CD4-positive, alpha-beta T cell treated with Interleukin-21 for 1 hour (primary cell): ENCODE data around the gene CA12.
"Not testable (repeated sequence)": the region's sequence is repeated elsewhere in the genome, so short reads cannot be mapped to it uniquely, and the experiment has no call there.

Experiments
- DNase-seq: peaks from one replicate; pipeline ENCODE4 v3.0.0-alpha.2; 2020

CA12 gene

DNA sequence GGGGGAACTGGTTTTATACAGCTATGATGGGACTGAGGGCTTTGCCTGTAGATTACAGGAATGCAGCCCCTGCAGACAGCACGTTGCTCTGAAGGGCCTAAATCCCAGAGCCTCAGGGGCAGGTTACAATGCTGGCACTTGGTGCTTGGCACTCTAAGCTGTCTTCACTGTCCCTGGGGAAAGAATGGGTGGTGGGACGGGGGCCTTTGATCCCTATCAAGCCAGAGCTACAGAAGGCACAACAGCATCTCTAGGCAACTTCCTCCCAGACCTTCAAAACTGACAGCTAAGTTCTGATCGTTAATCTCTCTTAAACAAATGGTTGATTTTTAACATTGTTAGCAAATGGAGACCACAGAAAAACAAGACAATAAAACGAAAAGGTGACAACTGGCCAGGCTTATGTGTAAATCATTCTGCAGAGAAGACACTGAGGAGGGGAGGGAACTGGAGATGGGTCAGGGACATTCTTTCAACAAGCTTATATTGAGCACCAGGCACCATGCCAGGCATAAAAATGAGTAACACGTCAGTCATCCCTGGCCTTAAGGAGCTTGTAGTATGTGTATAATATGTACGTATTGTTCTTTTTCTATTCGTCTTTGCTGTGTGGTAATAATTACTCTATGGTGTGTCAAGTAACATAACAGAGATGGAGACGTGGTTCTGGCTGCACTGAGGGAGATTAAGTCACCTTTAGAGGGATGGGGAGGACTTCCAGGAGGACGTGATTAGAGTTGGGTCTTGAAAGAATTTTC, 49.1 kb downstream of the CA12 start:
- DNase-seq: no peak

DNA sequence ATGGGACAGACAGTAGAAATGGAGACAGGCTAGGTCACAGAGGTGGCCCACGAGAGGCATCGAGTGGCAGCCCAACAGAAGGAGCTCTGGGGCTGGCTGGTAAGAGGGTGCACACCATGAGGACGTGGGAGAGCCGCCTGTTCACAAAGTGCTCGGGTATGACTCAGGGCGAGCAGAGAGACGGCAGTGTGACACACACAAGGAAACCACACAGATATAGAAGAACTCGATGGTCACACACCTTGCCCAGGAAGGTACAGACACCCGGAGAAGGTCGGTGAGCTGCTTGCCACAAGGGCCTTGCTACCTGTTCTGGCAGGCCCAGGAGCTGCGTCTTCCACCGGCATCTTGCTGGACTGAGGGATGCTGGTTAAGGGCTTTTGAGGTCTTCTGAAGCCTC, 50.2 kb downstream of the CA12 start:
- no peak for DNase-seq

DNA sequence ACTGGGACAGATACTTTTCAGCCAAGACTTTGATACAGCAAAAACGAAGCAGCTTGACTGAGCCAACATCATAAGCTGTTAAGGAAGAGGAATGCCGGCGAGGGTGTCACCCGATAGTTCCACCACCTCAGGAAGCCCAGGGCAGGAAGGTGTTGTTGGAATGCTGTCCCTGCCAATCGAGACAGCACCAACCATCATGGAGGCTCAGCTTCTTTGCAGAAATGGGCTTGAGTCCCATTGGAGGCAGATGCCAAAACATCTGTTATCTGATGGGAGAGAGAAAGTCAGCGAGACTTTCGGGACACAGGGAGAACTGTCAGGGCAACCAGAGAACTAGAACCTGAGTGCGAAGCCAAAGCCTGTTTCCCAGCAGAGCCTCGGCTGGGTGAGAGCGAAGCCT, 50.7 kb downstream of the CA12 start:
- no peak for DNase-seq

DNA sequence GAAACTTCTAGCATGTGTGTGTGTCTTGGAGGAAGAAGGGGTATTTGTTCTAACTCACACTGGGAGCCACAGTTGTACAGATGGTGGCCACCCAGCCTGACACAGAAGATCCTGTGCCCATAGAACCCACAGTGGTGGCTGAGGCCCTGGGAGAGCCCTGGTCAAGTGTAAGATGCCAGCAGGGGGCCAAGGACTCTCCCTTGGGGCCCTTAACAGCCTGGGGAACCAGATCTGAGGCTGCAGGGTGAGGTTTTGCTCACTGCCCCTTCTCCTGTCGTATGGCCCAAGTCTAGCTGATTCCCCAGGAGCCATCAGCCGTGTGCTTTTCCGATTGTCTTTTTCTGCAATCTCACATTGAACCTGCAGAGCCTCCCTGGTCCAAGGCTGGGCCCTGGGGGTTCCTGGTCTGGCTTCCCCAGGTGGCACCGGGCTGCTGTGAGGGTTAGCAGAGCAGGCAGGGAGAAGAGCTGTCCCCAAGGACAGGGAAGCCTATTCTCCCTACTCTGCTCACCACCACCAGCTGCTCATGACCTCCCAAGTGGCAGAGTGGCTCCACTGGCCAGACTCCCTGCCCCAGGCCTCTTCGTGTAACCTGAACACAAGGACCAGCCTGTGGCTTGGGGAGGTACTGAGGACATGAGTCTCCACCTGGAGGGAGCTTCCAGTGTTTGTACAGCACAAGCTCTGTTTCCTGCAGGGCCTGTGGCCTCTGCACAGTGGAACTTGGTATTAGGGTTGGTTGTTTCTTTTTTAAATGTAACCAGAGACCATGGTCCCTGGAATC, 51.9 kb downstream of the CA12 start:
- DNase-seq: no peak

DNA sequence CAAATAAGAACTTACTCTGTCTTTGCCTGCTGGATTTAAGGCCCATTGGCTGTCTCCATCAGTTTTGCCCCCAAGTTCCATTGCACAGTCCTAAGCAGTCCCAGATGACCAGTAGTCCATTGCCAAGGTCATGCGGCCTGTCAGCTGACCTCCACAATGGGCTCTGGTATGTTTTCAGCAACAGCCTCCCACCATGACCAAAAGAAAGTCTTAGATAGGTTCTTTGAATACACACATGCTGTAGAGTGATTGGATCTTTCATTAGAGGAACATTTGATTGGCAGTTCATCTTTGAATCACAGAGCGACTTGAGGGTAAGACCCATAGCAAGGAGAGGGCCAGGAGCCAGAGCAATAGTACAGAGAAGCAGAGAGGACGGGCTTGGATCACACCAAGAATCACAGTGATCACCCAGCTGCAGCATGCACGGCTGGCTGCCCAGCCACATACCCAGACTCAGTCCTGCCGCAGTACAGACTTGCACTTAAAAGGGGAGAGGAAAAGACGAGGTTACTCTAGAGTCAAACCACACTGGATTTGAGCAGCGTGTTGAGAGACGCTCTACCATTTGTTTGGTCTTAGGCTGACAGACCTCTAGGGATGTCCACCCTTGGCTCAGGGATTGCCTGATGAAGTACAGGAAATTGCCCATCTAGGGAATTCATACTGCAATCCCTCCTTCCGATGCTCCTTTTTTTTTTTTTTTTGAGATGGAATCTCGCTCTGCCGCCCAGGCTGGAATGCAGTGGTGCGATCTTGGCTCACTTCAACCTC, 53.8 kb downstream of the CA12 start:
- no peak for DNase-seq

DNA sequence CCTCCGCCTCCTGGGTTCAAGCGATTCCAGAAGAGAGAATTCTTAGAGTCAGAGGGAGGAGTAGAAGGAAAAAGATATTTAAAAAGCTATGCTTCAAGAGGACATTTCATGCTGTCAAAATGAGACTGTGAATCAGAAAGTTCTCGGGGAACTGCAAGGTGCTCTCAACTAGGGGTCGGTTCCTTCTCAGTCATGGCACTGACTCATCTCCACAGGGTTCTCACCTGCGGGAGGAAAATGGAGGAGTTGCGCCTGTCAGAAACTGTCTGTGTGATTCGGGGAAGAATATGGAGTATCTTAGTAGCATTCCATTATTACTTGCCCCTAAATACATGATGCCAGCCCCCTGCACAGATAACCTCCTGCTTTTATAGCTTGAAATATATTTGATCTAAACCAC, 56.9 kb downstream of the CA12 start:
- DNase-seq: no peak

DNA sequence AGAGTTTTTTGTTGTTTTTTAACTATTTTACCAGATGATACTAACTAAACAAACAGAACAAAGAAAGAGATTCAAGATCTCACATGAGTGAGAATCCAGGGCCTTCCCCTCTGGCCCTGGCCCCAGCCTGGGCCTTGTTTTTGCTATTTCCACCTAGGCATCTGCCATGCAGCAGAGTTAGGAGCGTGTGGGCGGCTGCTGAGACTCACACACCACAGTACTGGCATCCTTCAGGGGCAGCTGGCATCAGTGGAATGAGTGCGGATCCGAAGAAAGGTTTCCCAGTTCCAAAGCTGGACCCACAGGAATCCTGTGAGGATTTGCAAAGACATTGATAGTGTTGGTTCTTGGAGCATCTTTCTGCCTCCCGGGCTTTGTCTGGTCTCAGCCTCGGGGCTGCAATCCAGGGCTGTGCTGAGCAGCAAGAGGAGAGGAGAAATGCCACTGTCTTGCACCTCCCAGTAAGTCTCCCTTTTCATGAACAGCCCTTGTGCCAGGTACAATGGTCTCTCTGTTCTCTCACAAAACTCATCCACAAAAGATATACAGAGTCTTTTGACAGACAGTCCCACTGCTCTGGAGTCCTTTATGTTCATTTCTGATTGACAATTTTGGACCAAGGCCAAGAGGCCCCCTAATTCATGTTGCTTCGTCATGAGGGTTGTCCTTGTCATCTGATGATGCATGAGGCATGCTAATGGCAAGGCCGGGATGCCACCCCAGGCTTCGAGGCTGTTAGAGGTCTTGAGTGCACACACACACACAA, 57.7 kb downstream of the CA12 start:
- no peak for DNase-seq

DNA sequence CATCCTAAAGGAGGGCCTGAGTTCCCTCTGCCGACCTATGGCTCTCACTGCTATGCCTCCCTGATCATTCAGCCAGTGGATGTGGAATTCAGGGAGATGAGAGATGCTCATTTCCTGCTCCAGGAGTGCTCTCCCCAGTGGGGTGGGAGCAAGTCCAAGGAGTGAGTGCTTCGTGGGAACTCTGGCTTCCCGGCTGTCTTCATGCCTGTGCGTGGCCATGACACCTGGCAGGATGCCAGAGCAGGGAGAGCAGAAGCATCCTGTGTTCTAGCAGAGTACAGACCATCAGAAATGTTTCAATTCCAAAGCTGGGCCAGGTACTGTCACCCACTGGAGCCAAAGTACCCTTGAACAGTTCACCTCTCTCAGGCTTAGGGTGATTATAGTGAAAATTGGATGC, 59.1 kb downstream of the CA12 start:
- DNase-seq: no peak

DNA sequence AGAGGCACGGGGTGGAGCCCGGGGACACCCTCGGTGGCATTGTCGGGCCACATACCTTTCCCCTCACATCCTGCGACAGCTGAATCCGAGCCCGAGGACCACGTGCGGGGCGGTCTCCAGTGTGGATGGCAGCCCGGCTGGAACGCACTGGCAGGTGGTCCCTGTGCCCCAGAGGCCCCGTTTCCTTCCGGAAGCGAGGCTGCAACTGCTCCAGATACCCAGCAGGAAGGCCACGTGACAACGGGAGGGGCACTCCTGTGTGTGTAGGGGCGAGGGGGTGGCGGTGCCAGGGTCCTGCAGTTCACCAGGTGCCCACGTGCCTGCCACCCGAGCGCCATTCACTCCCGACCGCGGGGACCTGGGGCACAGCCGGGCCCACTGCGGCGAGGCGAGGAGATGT, 60.2 kb downstream of the CA12 start:
- DNase-seq: no peak

DNA sequence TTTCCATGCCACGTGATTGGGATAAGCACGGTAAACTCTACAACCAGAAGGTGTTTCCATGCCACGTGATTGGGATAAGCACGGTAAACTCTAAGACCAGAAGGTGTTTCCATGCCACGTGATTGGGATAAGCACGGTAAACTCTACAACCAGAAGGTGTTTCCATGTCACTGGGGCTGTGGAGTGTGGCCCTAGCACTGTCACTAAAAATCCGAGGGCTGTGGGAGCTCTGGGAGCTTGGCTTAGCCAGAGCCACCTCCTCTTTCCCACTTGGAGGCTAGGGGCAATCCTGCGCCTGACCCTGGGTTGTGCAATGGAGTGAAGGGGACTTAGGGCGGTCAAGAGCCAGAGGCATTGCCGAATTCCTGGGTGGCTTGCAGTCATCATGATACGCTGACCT, 60.7 kb downstream of the CA12 start:
- not testable (repeated sequence) for DNase-seq

DNA sequence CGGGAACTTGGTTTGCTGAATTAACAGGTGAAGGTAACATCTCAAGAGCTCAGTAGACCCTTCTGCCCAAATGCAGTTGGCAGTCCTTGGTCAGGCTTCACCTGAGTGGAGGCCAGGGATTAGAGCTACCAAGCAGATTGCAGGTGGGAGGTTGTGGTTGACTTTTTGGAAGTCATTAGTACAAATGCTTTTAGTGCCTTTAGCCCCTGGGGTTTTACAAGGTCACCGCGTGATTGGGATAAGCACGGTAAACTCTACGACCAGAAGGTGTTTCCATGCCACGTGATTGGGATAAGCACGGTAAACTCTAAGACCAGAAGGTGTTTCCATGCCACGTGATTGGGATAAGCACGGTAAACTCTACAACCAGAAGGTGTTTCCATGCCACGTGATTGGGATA, 61.2 kb downstream of the CA12 start:
- not testable (repeated sequence) for DNase-seq

DNA sequence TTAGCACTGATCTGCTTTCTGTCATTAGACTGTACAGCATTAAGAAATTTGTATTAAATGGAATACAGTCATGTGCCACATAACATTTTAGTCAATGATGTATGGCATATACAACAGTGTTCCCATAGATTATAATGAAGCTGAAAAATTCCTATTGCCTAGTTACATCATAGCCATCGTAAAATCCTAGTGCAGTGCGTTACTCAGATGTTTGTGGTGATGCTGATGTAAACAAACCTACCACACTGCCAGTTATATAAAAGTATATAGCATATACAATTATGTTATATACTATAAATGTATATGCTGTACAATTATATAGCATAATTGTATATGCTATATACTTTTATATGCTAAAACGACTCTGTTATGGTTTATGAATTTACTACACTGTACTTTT, 62.6 kb downstream of the CA12 start:
- no peak for DNase-seq

DNA sequence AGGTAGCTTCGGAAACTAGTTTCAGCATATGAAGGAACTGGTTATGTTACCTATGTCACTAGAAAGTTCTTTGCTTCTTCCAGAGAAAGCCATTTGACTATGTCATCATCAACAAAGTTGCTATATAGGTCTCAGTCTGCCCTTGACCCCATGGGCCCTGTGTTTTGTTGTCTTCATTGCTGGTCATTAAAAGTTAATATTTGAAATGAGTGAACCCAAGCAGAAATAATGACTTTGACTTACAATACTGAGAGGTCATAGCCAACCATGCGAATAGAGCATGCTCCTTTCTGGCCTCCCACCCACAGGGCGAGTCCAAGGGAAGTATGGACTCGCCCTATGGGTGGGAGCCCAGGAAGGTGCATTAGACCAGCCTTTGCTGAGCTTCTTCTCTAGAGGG, 63.3 kb downstream of the CA12 start:
- DNase-seq: no peak

DNA sequence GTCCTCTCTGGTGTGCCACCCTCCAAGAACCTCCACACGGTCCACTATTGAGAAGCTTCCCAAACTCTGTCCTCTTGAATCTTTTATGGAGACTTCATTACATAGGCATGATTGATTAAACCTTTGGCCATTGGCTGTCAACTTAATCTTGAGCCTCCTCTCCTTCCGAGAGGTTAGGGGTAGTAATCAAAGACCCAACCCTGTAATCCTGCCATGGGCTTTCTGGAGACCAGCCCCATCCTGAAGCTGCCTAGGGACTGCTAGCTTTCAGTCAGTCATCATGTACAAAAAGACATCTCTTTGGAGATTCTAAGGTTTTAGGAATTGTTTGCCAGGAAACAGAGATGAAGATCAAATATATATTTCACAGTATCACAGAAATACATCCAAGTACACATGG, 67.2 kb downstream of the CA12 start:
- no peak for DNase-seq

DNA sequence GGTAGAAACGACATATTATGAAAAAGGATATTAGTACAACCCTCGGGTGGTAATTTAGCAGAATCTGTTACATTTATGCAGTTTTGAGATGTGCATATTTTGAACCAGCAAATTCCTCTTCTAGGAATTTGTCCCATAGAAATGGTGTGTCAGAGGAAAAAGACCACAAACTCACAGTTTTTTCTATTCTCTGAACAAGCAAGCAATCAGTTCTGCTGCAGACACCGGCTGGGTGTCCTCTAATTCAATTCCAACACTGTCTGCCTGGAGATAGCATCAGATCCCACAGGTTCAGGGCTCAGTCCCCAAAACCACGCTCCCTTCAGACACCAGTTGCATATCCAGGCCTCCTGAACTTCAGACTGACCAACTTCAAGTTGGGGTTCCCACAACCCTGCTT, 67.8 kb downstream of the CA12 start:
- DNase-seq: no peak

DNA sequence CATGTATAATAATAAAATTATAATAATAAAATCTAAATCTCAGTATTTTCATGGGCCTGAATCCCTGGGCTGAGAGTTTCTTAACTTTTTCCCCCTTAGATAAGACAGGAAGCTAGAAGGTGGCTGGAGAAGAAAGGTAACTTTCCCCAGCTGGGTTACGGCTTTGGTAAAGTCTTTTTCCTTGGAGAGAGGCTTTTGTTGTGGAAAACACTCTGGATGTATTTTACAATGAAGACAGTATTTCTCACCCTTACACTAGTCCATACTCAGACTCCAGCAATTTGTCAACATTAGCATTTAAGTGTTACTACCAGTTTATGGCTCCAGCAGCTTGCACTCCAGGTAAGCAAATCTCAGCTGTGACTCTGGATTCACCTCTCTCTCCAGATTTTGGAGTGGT, 69.4 kb downstream of the CA12 start:
- no peak for DNase-seq

DNA sequence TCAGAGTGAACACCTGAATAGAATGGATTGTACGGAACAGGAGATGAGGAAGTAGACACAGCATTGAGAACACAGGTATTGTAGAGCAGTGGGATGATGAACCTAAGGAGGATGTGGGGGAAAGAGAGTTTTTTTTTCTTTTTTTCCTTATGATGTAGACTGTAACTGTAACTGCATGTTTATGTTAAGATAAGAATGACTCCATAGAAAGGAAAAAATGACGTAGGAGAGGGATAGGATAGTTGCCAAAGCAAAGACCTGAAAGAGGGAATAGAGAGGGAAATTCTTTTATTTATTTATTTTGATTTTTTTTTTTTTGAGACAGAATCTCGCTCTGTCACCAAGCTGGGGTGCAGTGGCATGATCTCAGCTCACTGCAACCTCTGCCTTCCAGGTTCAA, 71.0 kb downstream of the CA12 start:
- no peak for DNase-seq

DNA sequence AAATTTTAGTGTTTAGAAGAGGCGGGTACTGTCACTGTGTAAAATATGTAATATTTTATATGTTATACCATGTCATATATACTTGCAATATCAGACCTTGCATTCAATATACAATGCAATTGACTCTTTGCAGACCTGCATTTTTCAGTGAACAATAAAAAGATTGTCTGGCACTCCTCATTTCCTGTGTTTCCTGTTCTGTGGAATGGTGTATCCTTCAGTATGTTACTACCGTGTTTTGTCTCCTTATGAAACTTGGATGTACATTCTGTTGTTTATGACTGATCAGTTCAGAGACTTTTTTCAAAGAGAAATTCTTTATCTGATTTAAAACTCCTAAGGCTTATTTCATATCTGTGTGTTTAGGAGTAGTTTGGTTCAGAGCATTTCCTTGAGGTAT, 72.7 kb downstream of the CA12 start:
- no peak for DNase-seq

DNA sequence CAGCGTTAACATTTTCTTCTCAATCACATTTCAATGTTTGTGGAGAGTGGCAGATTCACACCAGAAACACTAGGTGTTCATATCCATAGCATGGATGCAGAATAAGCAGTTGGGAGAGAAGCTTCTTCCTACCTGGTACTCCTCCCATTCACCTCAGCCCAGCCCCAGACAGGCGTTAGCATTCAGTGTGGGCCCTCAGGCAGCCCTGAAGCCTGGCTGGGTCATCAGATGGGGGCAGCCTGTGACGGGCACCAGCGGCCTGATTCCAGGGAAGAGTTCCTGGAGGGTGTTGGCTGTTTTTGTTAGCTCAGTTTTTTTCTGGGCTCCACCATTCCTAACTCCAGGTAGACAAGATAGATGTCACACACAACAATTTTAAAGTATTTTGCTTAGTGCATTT, 73.2 kb downstream of the CA12 start:
- DNase-seq: no peak

DNA sequence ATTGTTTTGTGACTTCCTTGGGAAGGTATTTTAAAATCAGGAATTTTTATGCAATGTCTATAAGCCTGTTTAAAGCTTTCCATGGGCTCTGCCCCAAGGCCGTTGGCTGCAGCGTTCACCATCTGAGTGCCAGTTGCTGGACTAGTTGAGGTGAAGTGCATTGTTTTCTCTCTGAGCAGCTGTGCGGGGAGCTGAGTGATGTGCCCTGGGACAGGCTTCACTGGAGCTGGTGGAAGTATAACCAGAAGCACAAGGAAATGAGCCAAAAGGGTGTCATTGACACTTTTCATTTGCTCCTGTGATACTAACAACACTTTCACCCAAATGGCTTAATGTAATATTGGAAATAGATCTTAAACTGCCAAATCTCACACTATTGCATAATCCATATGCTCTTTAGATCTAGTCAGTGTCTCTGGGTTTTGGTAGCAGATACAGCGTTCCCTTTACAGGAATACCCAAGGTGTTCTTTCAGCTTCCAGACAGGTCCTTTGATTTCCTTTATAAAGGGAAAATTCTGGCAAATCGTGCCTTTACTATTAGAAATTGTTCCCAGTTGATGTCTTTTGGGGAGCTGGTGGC, 75.1 kb downstream of the CA12 start:
- no peak for DNase-seq

DNA sequence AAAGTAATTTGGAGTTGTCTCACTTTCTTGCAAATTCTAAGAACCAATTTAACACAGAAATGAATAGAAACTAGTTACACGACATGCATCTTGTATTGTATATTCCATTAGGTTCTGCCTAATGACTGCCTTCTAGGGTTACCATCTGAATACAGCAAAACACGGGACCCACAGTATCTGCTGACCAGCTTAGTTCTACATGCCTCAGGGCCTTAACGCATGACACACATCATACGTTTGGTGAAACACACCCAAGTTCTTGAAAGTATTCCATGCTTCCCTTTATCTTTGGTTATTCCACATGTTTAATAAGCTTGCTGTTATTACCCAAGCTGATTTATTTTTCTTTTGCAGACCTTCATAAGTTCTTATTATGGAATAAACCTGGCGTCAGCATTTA, 76.4 kb downstream of the CA12 start:
- no peak for DNase-seq

DNA sequence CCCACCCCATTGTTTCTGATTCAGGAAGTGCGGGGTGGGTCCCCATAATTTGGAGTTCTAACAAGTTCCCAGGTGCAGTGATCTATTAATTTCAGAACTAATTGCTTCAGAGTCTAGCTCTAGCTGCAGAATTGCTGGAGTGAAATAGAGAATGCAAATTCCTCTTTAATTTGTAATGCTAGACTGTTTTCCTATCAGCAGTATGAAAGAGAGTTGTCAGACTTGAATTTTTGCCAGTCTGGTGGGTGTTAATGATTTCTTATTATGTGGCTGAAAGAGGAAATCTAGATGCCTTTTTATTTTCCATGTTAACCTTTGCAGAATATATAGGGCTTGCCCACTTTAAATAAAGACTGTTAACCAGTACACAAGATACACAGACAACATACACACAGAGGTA, 80.6 kb downstream of the CA12 start:
- no peak for DNase-seq
